HPDE6-E6E7 (cell line): ENCODE measurements around the gene CDV3.
A peak's percentile ranks its signal among the peaks of the same experiment; 100 is the strongest.

Source experiments
- DNase-seq: peaks from one replicate; pipeline ENCODE4 v3.0.0; 2011; ENCODE audit warnings: missing footprints; ENCODE audit errors: extremely low spot score

Gene CDV3

DNA sequence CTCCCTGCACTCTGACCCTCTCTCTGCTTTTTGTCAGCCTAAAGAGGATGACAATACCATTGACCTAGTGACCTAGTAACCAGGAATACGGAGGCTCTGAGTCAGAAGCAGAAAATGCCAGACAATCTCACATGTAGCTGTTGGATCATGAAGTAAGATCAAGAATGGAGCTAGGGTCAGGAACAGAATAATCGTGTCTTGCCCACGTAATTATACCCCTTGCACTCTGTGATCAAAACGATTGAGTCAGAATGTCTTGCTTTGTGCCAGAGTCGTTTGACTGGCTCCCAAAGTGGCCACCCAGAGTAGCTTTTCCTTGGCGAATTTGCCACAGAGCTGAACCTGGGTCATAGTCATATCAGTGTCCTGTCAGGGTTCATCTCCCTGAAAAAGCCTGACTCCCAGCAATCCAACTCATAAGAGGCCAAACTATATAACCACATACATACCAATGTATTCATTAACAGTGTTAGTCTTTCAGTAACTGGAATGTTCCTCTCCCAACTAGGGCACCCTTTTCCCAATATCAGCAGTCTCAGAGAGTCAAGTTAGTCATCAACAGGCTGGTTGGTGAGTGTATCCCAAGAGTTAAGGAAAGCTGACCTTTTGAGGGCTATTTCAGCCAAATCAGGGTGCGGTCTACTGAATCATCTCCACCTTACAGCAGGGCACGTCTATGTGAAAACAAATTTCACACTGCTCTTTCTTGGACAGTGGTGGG lies 5.0 kb upstream of the CDV3 start:
- DNase-seq = peak; percentile 76

GRCh38 chr3:133570139-133570936 lies 3.1 kb upstream of the CDV3 start:
- no peak for DNase-seq

- DNase-seq = no peak
Measured at GRCh38 chr3:133570937-133571320, 2.6 kb upstream of the CDV3 start.

DNA sequence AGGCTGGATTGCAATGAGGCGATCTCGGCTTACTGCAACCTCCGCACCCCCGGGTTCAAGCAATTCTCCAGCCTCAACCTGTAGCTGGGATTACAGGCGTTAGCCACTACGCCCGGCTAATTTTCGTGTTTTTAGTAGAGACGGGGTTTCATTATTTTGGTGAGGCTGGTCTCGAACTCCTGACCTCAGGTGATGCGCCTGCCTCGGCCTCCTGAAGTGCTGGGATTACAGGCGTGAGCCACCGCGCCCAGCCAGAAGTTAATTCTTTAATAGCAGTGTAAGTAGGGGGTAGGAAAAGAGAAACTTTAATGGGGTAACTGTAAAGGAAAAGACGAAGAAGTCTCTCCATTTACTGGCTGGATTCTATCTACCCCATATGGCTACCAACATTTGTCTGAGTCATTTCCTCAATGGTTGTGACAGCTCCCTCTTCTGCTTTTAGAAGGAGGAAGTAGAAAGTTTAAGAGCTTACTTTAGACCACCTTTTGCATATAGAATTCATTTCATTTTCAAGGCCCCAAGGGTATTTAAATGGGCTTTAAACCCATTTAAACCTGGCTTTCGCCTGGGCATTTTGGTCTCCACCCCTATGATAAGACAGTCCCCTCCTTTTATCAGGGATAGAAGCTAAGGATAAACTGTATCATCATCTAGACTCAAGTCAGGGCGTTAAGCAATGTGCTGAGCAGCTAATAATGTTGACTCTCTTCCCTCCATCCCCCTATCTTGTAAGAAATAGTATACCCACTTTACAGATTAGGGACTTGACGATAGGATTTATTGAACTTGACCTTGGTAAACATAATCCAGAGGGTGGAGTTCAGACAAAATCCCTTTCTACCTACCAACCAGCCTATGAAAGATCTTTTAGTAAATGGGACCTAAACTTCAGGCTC lies 1.1 kb upstream of the CDV3 start:
- no peak for DNase-seq

DNA sequence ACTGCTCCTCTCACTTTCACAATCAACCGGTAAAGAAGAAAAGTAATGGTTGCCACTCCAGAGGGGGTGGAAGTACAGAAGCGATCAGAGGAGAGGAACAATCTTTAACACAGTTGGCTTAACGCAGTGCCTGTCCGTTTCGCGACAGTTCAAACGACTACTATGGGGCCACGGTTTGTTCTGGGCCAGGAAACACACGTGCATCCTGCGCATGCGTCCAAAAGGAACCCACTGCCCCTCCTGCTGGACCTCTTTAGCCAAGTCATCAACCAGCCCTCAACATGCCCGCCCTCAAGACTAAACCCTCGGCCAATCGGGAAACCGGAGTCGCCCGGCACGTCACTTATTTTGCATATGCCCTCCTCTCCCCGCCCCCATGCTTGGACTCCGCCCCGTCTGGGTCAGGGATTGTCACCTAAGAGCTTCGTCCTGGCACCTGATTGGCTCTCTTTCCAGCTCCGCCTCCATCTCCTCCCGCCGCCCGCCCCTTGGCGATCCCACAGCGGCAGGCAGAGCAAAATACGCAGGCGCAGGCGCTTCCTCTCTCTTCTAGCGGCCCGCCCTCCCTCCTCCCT lies 345 bp upstream of the CDV3 start:
- peak; percentile 92 for DNase-seq

- peak; percentile 34 for DNase-seq
Measured at GRCh38 chr3:133574260-133574881, 885 bp downstream of the CDV3 start.

DNA sequence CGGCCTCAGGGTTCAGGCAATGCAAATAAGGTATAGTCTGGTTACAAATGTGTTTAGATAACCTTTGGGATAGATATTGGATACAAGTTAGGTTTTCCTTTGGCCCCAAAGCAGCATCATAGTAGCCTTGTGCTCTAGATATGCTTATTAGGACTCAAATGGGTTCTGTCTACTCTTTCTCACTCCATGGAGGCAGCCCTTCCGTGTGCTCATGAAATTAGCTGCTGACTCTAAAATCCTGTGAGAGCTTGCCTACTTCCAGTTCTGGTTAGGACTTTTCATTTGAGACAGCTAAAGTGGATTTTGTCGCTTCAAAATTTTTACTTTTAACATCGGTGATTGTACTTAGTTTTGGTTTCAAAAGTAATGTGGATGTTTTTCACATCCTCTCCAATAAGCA lies 1.6 kb downstream of the CDV3 start:
- no peak for DNase-seq

GRCh38 chr3:133576169-133576568 lies 2.7 kb downstream of the CDV3 start:
- DNase-seq = no peak

GRCh38 chr3:133578548-133579191 lies 5.2 kb downstream of the CDV3 start:
- DNase-seq = no peak

DNA sequence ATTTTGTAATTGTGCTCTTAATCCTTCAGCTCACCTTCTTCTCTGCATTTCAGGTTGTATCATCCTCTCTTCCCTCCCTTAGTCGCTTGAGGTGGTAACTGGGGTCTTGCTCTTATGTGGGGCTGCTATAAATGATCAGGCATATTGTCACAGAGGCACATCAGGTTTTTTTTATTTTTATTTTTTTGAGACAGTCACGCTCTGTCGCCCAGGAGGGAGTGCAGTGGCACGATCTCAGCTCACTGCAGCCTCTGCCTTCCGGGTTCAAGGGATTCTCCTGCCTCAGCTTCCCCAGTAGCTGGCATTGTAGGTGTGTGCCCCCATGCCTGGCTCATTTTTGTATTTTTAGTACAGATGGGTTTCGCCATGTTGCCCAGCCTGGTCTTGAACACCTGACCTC lies 9.9 kb downstream of the CDV3 start:
- DNase-seq = no peak

DNA sequence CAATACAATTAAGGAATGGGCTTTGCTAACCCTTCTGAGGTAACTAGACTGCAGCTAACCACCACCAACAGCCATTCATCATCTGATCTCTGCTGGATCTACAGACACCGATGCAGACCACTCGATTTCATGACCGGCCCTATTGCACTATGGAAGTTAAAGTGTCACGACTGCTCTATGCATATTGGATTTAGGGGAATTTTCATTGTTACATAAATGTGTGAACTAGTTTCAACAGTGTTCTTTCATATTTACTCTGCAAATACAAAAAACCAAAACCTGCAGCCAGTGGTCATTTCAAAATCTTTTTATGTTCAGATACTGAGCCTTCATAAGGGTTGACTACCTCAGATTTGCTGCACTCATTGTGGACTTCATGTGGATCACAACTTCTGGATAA lies 14.5 kb downstream of the CDV3 start:
- no peak for DNase-seq

DNA sequence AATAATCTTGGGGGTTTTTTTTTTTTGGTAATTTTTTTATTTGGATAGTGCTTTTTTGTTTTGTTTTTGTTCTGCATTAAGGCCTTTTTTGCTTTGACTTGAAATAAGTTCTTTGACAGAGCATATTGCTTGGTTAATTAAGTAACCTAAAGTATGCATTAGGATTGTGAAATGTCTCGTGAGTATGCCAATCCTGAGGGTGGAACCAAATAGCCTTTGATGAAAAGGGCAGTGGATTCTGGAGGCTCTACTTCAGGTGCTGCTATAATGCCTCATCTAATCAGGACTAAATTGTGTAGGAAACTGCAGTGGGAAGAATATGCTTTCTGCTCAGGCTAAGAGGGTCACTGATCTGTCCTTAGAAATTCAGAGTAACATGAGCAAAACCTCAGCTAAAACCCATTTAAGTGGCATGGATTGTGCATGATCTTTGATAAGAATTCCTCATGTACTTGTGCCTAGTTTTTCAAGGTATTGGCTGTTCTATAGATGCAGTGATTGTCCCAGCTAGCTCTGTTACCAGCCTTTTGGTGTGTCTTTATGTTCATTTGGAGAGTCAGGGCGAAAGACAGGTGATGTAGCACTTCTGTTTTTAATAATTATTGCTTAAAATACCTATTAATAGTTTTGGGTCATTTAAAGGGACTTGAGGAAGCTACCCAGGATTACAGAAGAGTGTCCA lies 15.4 kb downstream of the CDV3 start:
- no peak for DNase-seq

DNA sequence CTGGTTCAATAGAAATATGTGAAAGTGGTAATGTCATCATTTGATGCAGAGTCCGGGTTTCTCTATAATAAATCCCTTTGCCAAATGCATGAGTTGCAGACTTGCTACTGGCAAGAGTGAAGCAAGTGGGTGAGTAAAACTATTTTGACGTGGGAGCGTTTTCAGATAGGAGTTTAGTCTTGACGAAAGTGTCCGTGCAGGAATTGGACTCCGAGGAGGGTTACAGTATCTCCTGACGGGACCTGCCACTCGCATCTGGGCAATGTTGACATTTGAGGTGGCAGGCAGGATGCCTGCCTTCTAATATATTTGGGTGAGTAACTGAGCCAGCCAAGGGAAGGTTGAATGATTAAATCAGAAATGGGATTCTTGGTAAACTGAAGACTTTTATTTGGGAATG lies 16.0 kb downstream of the CDV3 start:
- no peak for DNase-seq

DNA sequence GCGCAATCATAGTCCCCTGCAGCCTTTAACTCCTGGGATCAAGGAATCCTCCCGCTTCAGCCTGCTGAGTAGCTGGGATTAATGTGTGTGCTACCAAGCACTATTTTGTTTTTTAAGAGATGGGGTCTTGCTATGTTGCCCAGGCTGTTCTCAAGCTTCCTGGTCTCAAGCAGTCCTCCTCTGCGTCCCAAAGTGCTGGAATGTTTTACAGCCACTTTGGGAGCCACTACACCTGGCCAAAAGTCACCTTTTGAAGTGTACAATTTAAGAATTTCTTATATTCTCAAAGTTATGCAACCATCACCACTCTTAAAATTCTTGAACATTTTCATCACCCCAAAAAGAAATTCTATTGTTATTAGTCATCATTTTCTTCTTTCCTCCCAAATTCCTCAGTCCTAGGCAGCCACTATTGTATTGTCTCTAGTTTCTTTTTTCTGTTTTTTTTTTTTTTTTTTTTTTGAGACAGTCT lies 17.8 kb downstream of the CDV3 start:
- no peak for DNase-seq

DNA sequence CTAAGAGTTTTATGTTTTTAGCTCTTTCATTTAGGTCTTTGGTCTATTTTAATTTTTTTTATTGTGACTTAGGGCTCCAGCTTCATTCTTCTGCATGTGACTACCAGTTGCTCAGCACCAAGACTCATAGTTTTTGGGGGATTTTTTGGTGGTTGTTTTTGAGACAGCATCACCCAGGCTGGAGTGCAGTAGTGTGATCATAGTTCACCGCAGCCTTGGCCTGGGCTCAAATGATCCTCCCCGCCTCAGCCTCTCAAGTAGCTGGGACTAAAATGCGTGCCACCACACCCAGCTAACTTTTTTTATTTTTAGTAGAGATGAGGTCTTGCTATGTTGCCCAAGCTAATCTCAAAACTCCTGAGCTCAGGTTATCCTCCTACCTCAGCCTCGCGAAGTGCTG lies 19.4 kb downstream of the CDV3 start:
- DNase-seq = no peak

DNA sequence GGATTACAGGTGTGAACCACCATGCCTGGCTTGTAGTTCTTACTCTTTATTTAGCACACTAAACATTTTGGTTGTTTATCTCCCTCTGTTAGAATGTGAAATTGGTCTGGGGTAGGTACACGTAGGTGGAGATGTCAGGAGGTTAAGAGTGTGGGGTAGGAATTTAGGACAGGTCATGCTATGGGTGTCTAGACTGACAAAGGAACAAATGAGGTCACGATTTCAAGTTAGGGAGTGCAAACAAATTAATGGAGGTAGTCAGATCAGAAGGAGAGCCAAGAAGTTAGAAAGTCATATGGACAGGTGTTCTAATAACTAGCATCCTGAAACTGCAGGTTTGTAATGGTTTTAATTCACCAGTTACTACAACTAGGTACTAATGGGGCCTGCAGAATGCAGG lies 19.8 kb downstream of the CDV3 start:
- DNase-seq = no peak

- DNase-seq = peak; percentile 39
Measured at GRCh38 chr3:133595341-133595740, 21.9 kb downstream of the CDV3 start.

DNA sequence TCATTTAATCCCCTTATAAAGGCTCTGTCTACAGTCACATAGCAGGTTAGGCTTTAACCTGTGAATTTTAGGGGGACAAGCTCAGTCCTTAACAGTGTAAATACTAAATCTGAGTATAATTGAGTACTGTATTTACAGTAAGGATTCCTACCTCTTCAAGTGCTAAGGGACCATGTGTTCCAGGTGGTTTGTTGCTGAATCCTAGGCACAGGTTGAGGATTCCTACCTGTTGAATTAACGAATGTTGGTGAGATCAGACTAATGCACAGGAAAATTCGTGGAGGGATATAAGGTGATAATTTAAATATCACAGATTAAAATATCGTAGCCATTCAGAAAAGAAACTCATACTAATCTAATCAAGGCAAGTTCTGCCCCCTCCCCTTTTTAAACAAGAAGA lies 24.9 kb downstream of the CDV3 start:
- DNase-seq = no peak

DNA sequence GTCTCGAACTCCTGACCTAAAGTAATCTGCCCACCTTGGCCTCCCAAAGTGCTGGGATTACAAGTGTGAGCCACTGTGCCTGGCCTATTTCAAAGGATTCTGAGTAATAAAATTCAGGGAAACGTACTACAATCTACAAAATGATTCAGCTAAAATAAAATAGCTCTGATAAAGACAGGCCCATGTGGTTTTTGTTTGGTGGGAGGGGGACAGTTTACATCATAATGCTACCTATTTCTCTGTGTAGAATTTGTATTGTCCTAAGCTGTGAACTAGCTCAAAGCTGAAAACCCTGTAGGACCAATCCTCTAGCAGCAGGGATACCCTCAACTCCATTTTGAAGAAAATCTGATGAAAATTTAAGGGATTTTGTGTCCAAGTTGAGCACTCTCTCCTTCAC lies 25.8 kb downstream of the CDV3 start:
- no peak for DNase-seq

DNA sequence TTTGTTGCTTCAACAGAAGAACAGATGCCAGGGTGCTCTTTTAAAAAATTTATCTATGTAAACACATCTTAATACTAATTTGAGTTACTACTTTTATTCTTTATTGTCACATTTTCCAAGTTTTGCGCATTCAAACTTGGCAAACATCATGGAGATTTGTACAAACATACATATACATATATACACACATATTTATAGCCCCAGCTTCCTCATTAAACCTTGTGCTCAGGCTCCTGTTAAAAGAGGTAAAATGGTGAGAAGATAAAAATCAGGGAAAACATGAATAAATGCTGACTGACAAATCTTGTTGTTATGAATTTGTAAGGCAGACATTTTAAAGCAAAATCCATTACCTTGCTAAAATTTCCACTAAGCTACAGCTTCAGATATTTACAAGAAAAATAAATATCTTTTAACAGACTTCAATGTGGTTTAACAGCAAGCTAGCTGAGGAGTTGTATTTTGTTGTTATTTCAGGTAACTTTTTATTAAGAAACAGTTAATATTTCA lies 27.1 kb downstream of the CDV3 start:
- DNase-seq = no peak
